ENCODE results near the gene POLL. TPM values are rescaled to one million over a fixed set of nuclear protein-coding genes. Genes with fewer than 3 reads are reported as not detected.

Gene POLL
- total and polyA plus RNA-seq, 2 experiments from 2014 or later: 16.8 to 17.7 TPM

- Histone ChIP-seq H3K27ac (no peak overlapping the region), H3K4me1 (ENCODE audit: insufficient read depth) (no peaks in the 10 kb centered on the region), H3K4me2 (no peak overlapping the region), H2AFZ (no peak overlapping the region), H3K4me3 (no peak overlapping the region), H3K36me3 (replicated peaks; ENCODE audit: insufficient read depth, low read depth) (no peaks in the 10 kb centered on the region), H3K27me3 (peaks cover 7% of the 10 kb centered on the region), H3K79me2 (no peaks in the 10 kb centered on the region), H3K9me2 (replicated peaks; ENCODE audit: insufficient read depth) (no peaks in the 10 kb centered on the region), H3K9me3 (ENCODE audit: low read depth) (no peaks in the 10 kb centered on the region), H4K20me1 (ENCODE audit: insufficient read depth, poor library complexity, severe bottlenecking) (no peaks in the 10 kb centered on the region)
- no peak for DNase-seq (ENCODE audit: low spot score)
- no peak for TF ChIP-seq CTCF (IDR thresholded peaks at IDR 0.05; ENCODE audit: poor library complexity)
- no peak for TF ChIP-seq EZH2phosphoT487 (IDR thresholded peaks at IDR 0.05; ENCODE audit: low read depth, severe bottlenecking, unreplicated experiment)
- TF ChIP-seq EZH2 (IDR thresholded peaks at IDR 0.05; ENCODE audit: borderline replicate concordance): no peak
- 78% methylated on average over 2 of the region's 2 CpGs for WGBS (ENCODE audit: low lambda C conversion rate, missing lambda C conversion rate)
Observed at GRCh38 chr10:101560298-101561067, 27.6 kb downstream of the POLL start.

- Histone ChIP-seq H3K4me2 (no peak overlapping the region), H3K9me3 (ENCODE audit: low read depth) (no peaks in the 10 kb centered on the region), H3K27ac (no peak overlapping the region), H3K4me3 (no peak overlapping the region), H3K4me1 (ENCODE audit: insufficient read depth) (no peaks in the 10 kb centered on the region), H3K79me2 (no peaks in the 10 kb centered on the region), H3K9me2 (replicated peaks; ENCODE audit: insufficient read depth) (no peaks in the 10 kb centered on the region), H4K20me1 (ENCODE audit: insufficient read depth, poor library complexity, severe bottlenecking) (no peaks in the 10 kb centered on the region), H3K36me3 (replicated peaks; ENCODE audit: insufficient read depth, low read depth) (no peaks in the 10 kb centered on the region), H2AFZ (no peak overlapping the region), H3K27me3 (peaks cover under 1% of the 10 kb centered on the region)
- DNase-seq (ENCODE audit: low spot score): no peak
- TF ChIP-seq EZH2 (IDR thresholded peaks at IDR 0.05; ENCODE audit: borderline replicate concordance) (no peak), EZH2phosphoT487 (IDR thresholded peaks at IDR 0.05; ENCODE audit: low read depth, severe bottlenecking, unreplicated experiment) (no peak), CTCF (IDR thresholded peaks at IDR 0.05; ENCODE audit: poor library complexity) (no peak)
- 85% methylated on average over 12 of the region's 12 CpGs for WGBS (ENCODE audit: low lambda C conversion rate, missing lambda C conversion rate)
Observed at GRCh38 chr10:101559596-101560297, 28.3 kb downstream of the POLL start.

GRCh38 chr10:101558671-101559595 lies 29.1 kb downstream of the POLL start:
- no peaks in the 10 kb centered on the region for H3K27me3 ChIP-seq

More at GRCh38 chr10:101558671-101559595, 29.1 kb downstream of the POLL start:
- H2AFZ ChIP-seq: no peak overlapping the region
- H3K27ac ChIP-seq: no peak overlapping the region
- no peak for DNase-seq (ENCODE audit: low spot score)
- TF ChIP-seq EZH2 (IDR thresholded peaks at IDR 0.05; ENCODE audit: borderline replicate concordance) (no peak), EZH2phosphoT487 (IDR thresholded peaks at IDR 0.05; ENCODE audit: low read depth, severe bottlenecking, unreplicated experiment) (no peak), CTCF (IDR thresholded peaks at IDR 0.05; ENCODE audit: poor library complexity) (no peak)
- H3K9me3 ChIP-seq (ENCODE audit: low read depth): no peaks in the 10 kb centered on the region
- no peaks in the 10 kb centered on the region for H3K4me1 ChIP-seq (ENCODE audit: insufficient read depth)
- no peaks in the 10 kb centered on the region for H3K36me3 ChIP-seq (replicated peaks; ENCODE audit: insufficient read depth, low read depth)
- H3K4me3 ChIP-seq: no peak overlapping the region
- no peaks in the 10 kb centered on the region for H3K9me2 ChIP-seq (replicated peaks; ENCODE audit: insufficient read depth)
- H3K79me2 ChIP-seq: no peaks in the 10 kb centered on the region
- no peak overlapping the region for H3K4me2 ChIP-seq
- H4K20me1 ChIP-seq (ENCODE audit: insufficient read depth, poor library complexity, severe bottlenecking): no peaks in the 10 kb centered on the region
- WGBS (ENCODE audit: low lambda C conversion rate, missing lambda C conversion rate): 79% methylated on average over 15 of the region's 18 CpGs

All from hepatocyte (in vitro differentiated cells).